Activated naive CD8-positive, alpha-beta T cell treated with anti-CD3 and anti-CD28 coated beads, Interleukin-2, amount 10 ng/mL, durations not matched to agents 7 days and 5 days (primary cell): ENCODE results near the gene RBAK. TPM values are rescaled to one million over a fixed set of nuclear protein-coding genes. Genes with fewer than 3 reads are reported as not detected.
A peak's percentile ranks its signal among the peaks of the same experiment; 100 is the strongest.
"Not testable (repeated sequence)": the region's sequence is repeated elsewhere in the genome, so short reads cannot be mapped to it uniquely, and the experiment has no call there.

Source experiments
- ATAC-seq: fragments of 150-1000 bp; cut with Tn5 transposase; one replicate; pipeline ENCODE4 v1.10.0; 2021; ENCODE audit warnings: low read depth, moderate library complexity
- POLR2A ChIA-PET: fragments of 350-600 bp; sonication (Branson Sonifier 250); formaldehyde crosslinking; loops from one replicate; lab custom pipeline; 2021; ENCODE audit warnings: antibody characterized with exemption; lab: Charles Lee
- DNase-seq: peaks from one replicate; pipeline ENCODE4 v3.0.0; 2021
- H3K27ac Mint-ChIP-seq: one replicate; pipeline ENCODE4 v1.8.0; 2022; ENCODE audit warnings: mild to moderate bottlenecking, mixed read lengths
- H3K27me3 Mint-ChIP-seq: one replicate; pipeline ENCODE4 v1.8.0; 2022; ENCODE audit warnings: mild to moderate bottlenecking, moderate library complexity, mixed read lengths
- H3K36me3 Mint-ChIP-seq: one replicate; pipeline ENCODE4 v1.8.0; 2021; ENCODE audit warnings: mild to moderate bottlenecking, mixed read lengths
- H3K4me1 Mint-ChIP-seq: one replicate; pipeline ENCODE4 v1.8.0; 2021; ENCODE audit warnings: mixed read lengths
- H3K4me3 Mint-ChIP-seq: one replicate; pipeline ENCODE4 v1.8.0; 2022; ENCODE audit warnings: mild to moderate bottlenecking, moderate library complexity, mixed read lengths
- H3K9me3 Mint-ChIP-seq: one replicate; pipeline ENCODE4 v1.8.0; 2021; ENCODE audit warnings: mixed read lengths
- total RNA-seq, 2 experiments: library from RNA; stranded (reverse); gene quantifications; one replicate each; pipeline ENCODE4 v1.2.3, GENCODE V29; 2021

RBAK gene
- total RNA-seq, result 10 to 100 TPM; 17.0 to 17.3 TPM

GRCh38 chr7:5045558-5046396, at the start of gene RBAK:
Gene RBAK (plus strand): TSS chr7:5045860. CDS start chr7:5048077, 2,217 bp downstream.
- peaks cover 39% of the 10 kb centered on the region for H3K36me3 Mint-ChIP-seq
- H3K9me3 Mint-ChIP-seq, result peaks cover 8% of the 10 kb centered on the region
- peak within 1 kb of the TSS; percentile 92 for H3K27ac Mint-ChIP-seq
- peak; percentile 100 for ATAC-seq
- peaks cover 23% of the 10 kb centered on the region for H3K4me1 Mint-ChIP-seq
- DNase-seq, result peak; percentile 92
- H3K4me3 Mint-ChIP-seq, result peak within 1 kb of the TSS; percentile 98
- no peaks in the 10 kb centered on the region for H3K27me3 Mint-ChIP-seq
- POLR2A ChIA-PET, result interaction anchor here (0.6 to 1.4 kb wide), 5 partner anchors 14 to 362 kb away, joined by 3 to 4 read pairs (median 4); partner anchors contain the start of gene AP5Z1

- no peak for ATAC-seq
- H3K9me3 Mint-ChIP-seq, result no peaks in the 10 kb centered on the region
- H3K27me3 Mint-ChIP-seq, result no peaks in the 10 kb centered on the region
- no peak for DNase-seq
- no peak overlapping the region for H3K27ac Mint-ChIP-seq
- H3K4me1 Mint-ChIP-seq, result peaks cover 2% of the 10 kb centered on the region
- H3K4me3 Mint-ChIP-seq, result no peak overlapping the region
- H3K36me3 Mint-ChIP-seq, result peaks cover 19% of the 10 kb centered on the region
- POLR2A ChIA-PET, result no interaction called here
Measured at GRCh38 chr7:4996696-4997222, 48.9 kb upstream of the RBAK start.

- no peaks in the 10 kb centered on the region for H3K27me3 Mint-ChIP-seq
- no peak overlapping the region for H3K4me3 Mint-ChIP-seq
- H3K4me1 Mint-ChIP-seq, result peaks cover 2% of the 10 kb centered on the region
- no peak for ATAC-seq
- H3K9me3 Mint-ChIP-seq, result no peaks in the 10 kb centered on the region
- POLR2A ChIA-PET, result no interaction called here
- peaks cover 21% of the 10 kb centered on the region for H3K36me3 Mint-ChIP-seq
- no peak for DNase-seq
- no peak overlapping the region for H3K27ac Mint-ChIP-seq
Measured at GRCh38 chr7:4998244-4998643, 47.4 kb upstream of the RBAK start.

- H3K36me3 Mint-ChIP-seq, result peaks cover 21% of the 10 kb centered on the region
- H3K27ac Mint-ChIP-seq, result no peak overlapping the region
- H3K27me3 Mint-ChIP-seq, result no peaks in the 10 kb centered on the region
- peaks cover 1% of the 10 kb centered on the region for H3K4me1 Mint-ChIP-seq
- ATAC-seq, result no peak
- POLR2A ChIA-PET, result no interaction called here
- no peaks in the 10 kb centered on the region for H3K9me3 Mint-ChIP-seq
- no peak overlapping the region for H3K4me3 Mint-ChIP-seq
- no peak for DNase-seq
Measured at GRCh38 chr7:4998910-4999309, 46.8 kb upstream of the RBAK start.

GRCh38 chr7:4999369-4999950, 46.2 kb upstream of the RBAK start:
- POLR2A ChIA-PET, result no interaction called here
- Mint-ChIP-seq H3K9me3 (no peaks in the 10 kb centered on the region), H3K4me1 (no peaks in the 10 kb centered on the region), H3K36me3 (peaks cover 20% of the 10 kb centered on the region), H3K27me3 (no peaks in the 10 kb centered on the region), H3K27ac (no peak overlapping the region), H3K4me3 (no peak overlapping the region)
- no peak for DNase-seq
- no peak for ATAC-seq

GRCh38 chr7:5001003-5001402, 44.7 kb upstream of the RBAK start:
- POLR2A ChIA-PET, result no interaction called here
- Mint-ChIP-seq H3K4me1 (peaks cover 3% of the 10 kb centered on the region), H3K4me3 (no peak overlapping the region)

GRCh38 chr7:5001911-5002310, 43.7 kb upstream of the RBAK start:
- DNase-seq, result no peak
- H3K27ac Mint-ChIP-seq, result no peak overlapping the region
- no peaks in the 10 kb centered on the region for H3K27me3 Mint-ChIP-seq
- no peak for ATAC-seq
- peaks cover 3% of the 10 kb centered on the region for H3K4me1 Mint-ChIP-seq
- H3K4me3 Mint-ChIP-seq, result no peak overlapping the region
- no peaks in the 10 kb centered on the region for H3K9me3 Mint-ChIP-seq
- POLR2A ChIA-PET, result no interaction called here
- H3K36me3 Mint-ChIP-seq, result peaks cover 21% of the 10 kb centered on the region

More at GRCh38 chr7:5001003-5001402, 44.7 kb upstream of the RBAK start:
- Mint-ChIP-seq H3K27ac (no peak overlapping the region), H3K27me3 (no peaks in the 10 kb centered on the region), H3K9me3 (no peaks in the 10 kb centered on the region), H3K36me3 (peaks cover 21% of the 10 kb centered on the region)
- DNase-seq, result no peak
- no peak for ATAC-seq

- POLR2A ChIA-PET, result no interaction called here
- no peak for ATAC-seq
- Mint-ChIP-seq H3K4me1 (peaks cover 3% of the 10 kb centered on the region), H3K27me3 (no peaks in the 10 kb centered on the region), H3K9me3 (no peaks in the 10 kb centered on the region), H3K27ac (no peak overlapping the region), H3K36me3 (peaks cover 34% of the 10 kb centered on the region), H3K4me3 (no peak overlapping the region)
- no peak for DNase-seq
Measured at GRCh38 chr7:5005066-5005465, 40.6 kb upstream of the RBAK start.

GRCh38 chr7:5012985-5013384, 32.7 kb upstream of the RBAK start:
- POLR2A ChIA-PET, result no interaction called here
- ATAC-seq (no peak), DNase-seq (no peak)
- H3K27ac Mint-ChIP-seq, result no peak overlapping the region
- peaks cover 2% of the 10 kb centered on the region for H3K4me1 Mint-ChIP-seq
- H3K9me3 Mint-ChIP-seq, result peaks cover 3% of the 10 kb centered on the region
- peaks cover 18% of the 10 kb centered on the region for H3K36me3 Mint-ChIP-seq
- no peaks in the 10 kb centered on the region for H3K27me3 Mint-ChIP-seq
- no peak overlapping the region for H3K4me3 Mint-ChIP-seq

- DNase-seq, ATAC-seq, POLR2A ChIA-PET, H3K36me3 Mint-ChIP-seq, H3K27ac Mint-ChIP-seq, H3K4me1 Mint-ChIP-seq, H3K4me3 Mint-ChIP-seq, H3K27me3 Mint-ChIP-seq, H3K9me3 Mint-ChIP-seq: not testable (repeated sequence)
Measured at GRCh38 chr7:5015936-5016335, 29.7 kb upstream of the RBAK start.

- H3K27me3 Mint-ChIP-seq, H3K36me3 Mint-ChIP-seq, DNase-seq, H3K4me3 Mint-ChIP-seq, H3K4me1 Mint-ChIP-seq, H3K9me3 Mint-ChIP-seq, H3K27ac Mint-ChIP-seq, ATAC-seq, POLR2A ChIA-PET: not testable (repeated sequence)
Measured at GRCh38 chr7:5017626-5018025, 28.0 kb upstream of the RBAK start.

- Mint-ChIP-seq H3K4me3 (no peak overlapping the region), H3K27me3 (no peaks in the 10 kb centered on the region), H3K27ac (no peak overlapping the region), H3K9me3 (peaks cover 1% of the 10 kb centered on the region), H3K4me1 (peaks cover 2% of the 10 kb centered on the region), H3K36me3 (peaks cover 11% of the 10 kb centered on the region)
- no peak for ATAC-seq
- no peak for DNase-seq
- POLR2A ChIA-PET, result no interaction called here
Measured at GRCh38 chr7:5020098-5020497, 25.6 kb upstream of the RBAK start.

- H3K27ac Mint-ChIP-seq, POLR2A ChIA-PET, DNase-seq, H3K4me1 Mint-ChIP-seq, H3K9me3 Mint-ChIP-seq, ATAC-seq, H3K4me3 Mint-ChIP-seq, H3K27me3 Mint-ChIP-seq: not testable (repeated sequence)
- H3K36me3 Mint-ChIP-seq, result peaks cover 11% of the 10 kb centered on the region
Measured at GRCh38 chr7:5020976-5021550, 24.6 kb upstream of the RBAK start.
